AG10803 (cell line): ENCODE data around the gene ARL6IP4.
A peak's percentile ranks its signal among the peaks of the same experiment; 100 is the strongest.
"Not testable (repeated sequence)": the region's sequence is repeated elsewhere in the genome, so short reads cannot be mapped to it uniquely, and the experiment has no call there.

Source experiments
- DNase-seq: peaks from one replicate; pipeline ENCODE4 v3.0.0; 2010; ENCODE audit warnings: low read depth
- H3K4me3 ChIP-seq: 2 replicates; pipeline ENCODE4 v1.5.1; 2011; ENCODE audit warnings: mild to moderate bottlenecking, low read length, control low read depth
- TF ChIP-seq, protein P1 (sequence below): conservative IDR thresholded peaks from 2 replicates; pipeline ENCODE4 v1.5.1; 2011; ENCODE audit warnings: mild to moderate bottlenecking, low read length, control low read depth, inconsistent platforms

ARL6IP4 gene

DNA sequence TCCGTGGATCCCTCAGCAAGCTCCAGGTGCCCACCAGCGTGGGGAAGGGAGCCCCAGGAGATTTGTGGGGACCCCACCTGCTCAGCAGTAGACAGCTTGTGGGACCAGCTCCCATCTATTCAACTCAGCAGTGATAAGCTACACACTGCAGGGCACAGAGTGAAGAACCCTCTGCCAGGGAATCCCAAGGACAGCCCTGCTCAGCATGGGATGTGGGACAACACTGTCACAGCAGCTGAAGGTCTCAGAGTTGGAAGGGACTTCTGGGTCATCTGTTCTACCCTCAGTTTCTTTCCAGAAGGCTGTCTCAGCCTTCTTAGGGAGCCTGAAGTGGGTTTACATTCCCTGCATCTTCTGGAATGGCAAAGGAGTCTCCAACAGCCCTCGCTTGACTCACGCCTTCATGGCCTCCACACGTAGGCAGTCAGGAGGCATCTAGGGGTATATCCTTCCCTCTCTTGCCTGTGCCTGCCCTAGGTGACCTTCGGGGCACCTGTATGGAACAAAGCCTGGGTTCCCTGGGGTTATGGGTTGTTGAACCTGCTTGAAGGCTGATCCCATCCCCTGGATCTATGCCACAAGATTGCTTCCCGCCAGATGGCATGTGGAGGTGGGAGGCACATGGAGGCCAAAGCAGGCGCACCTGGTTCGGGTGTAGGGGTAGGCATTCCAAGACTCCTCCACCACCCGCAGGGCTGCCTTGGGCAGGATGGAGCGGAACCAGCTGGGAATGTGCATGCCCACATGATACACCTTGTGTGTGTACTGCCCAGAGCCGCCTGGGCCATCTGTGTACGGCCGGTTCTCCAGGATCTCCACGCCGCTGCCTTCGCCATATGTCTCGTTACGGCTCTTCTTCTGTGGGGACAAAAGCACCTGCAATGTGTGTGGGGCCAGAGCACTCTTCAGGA is 33.0 kb downstream of the ARL6IP4 start:
- TF ChIP-seq, protein P1, sequence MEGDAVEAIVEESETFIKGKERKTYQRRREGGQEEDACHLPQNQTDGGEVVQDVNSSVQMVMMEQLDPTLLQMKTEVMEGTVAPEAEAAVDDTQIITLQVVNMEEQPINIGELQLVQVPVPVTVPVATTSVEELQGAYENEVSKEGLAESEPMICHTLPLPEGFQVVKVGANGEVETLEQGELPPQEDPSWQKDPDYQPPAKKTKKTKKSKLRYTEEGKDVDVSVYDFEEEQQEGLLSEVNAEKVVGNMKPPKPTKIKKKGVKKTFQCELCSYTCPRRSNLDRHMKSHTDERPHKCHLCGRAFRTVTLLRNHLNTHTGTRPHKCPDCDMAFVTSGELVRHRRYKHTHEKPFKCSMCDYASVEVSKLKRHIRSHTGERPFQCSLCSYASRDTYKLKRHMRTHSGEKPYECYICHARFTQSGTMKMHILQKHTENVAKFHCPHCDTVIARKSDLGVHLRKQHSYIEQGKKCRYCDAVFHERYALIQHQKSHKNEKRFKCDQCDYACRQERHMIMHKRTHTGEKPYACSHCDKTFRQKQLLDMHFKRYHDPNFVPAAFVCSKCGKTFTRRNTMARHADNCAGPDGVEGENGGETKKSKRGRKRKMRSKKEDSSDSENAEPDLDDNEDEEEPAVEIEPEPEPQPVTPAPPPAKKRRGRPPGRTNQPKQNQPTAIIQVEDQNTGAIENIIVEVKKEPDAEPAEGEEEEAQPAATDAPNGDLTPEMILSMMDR: no peak
- no peak overlapping the region for H3K4me3 ChIP-seq

DNA sequence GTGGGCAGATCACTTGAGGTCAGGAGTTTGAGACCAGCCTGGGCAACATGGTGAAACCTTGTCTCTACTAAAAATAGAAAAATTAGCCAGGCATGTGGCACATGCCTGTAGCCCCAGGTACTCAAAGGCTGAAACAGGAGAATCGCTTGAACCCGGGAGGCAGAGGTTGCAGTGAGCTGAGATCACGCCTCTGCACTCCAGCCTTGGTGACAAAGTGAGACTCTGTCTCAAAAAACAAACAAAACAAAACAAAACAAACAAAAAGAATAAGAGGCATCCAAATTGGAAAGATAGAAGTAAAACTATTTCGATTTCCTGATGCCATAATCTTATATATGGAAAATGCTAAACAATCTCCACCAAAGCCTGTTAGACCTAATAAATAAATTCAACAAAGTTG is 34.0 kb downstream of the ARL6IP4 start:
- DNase-seq, H3K4me3 ChIP-seq: not testable (repeated sequence)

More for the DNA sequence above, 33.0 kb downstream of the ARL6IP4 start:
- no peak for DNase-seq

DNA sequence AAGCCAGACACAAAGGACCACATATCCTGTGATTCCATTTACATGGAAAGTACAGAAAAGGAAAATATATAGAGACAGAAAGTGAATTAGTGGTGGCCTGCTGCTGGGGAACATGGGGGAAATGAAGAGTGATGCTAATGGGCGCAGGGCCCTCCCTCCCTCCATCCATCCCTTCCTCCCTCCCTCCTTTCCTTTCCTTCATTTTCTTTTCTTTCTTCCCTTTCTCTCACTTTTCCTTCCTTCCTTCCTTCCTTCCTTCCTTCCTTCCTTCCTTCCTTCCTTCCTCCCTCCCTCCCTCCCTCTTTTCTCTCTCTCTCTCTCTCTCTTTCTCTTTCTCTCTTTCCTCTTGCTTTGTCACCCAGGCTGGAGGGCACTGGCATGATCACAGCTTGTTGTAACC is 37.3 kb downstream of the ARL6IP4 start:
- H3K4me3 ChIP-seq: no peak overlapping the region
- TF ChIP-seq, protein P1: no peak
- DNase-seq: no peak

DNA sequence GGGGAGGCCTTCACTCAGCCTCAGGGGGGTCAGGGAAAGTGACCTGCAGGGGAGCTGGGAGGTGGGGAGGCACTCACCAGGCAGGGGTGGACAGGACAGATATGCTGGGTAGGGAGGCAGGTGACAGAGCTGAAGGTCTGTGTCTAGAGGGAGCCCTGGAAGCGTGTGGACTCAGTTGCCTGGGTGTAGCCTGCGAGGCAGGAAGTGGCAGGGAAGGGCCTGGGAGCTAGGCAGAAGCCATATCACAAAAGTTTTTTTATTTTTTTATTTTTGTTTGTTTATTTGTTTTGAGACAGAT is 39.3 kb downstream of the ARL6IP4 start:
- no peak overlapping the region for H3K4me3 ChIP-seq
- TF ChIP-seq, protein P1: no peak
- no peak for DNase-seq

DNA sequence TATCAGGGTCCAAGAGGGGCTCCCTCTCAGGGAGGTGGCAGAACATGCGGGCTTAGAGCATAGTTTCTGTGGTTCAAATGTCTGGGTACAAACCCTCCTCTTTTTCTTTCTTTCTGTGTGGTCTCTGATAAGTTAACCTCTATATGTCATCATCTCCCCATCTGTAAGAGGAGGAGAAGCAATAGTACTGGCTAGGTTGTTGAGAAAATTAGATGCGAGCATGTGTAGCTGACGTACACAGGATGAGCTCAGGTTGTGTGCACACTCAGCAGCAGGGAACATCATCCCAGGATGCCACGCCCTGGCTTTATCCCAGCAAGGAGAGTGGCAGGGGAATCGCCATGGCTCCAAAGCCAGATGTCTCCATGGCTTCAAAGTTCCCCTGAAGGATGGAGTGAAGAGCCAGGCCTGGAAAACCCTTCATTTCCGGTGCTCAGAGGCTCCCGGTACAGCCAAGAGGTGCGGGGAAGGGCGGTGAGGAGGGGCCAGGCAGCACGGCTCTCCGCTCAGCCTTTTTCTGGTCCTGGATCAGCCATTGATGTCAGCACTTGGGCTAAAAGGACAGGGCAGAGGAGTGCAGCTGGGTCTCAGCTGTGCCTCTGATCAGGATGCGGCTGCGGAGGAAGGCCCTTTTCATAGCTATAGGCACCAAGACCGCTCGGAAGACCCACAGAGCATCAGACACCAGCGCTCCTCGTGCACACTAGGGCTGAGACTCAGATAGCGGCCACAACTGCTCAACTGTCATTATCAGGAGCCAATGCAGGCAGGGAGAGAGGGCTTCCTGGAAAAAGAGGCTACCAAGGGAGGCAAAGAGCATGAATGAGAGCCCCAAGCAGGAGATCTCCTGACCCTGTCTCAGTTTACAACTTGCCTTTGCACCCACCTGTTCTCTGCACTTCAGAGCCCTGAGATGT is 41.5 kb downstream of the ARL6IP4 start:
- no peak overlapping the region for H3K4me3 ChIP-seq
- DNase-seq: no peak

DNA sequence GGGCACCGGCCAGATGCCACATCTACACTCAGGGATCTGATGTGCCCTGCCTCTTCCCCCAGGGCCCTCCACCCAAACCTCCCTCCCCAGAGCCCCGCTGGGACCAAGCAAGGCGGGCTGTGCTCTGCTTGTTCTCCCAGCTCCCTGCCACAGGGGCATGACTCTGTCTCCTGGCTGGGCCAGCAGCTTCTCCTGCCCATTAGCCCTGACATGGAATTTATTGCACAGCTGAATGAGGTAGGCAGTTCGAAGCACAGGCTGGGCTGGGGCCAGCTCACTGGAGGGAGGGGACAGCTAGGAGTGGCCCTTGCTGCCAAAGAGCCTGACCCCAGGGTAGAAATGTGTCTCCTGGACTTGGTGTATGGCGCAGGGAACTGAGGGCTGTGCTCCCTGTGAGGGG is 42.4 kb downstream of the ARL6IP4 start:
- no peak overlapping the region for H3K4me3 ChIP-seq
- no peak for DNase-seq
- TF ChIP-seq, protein P1: no peak

More for the DNA sequence above, 41.5 kb downstream of the ARL6IP4 start:
- TF ChIP-seq, protein P1: no peak

DNA sequence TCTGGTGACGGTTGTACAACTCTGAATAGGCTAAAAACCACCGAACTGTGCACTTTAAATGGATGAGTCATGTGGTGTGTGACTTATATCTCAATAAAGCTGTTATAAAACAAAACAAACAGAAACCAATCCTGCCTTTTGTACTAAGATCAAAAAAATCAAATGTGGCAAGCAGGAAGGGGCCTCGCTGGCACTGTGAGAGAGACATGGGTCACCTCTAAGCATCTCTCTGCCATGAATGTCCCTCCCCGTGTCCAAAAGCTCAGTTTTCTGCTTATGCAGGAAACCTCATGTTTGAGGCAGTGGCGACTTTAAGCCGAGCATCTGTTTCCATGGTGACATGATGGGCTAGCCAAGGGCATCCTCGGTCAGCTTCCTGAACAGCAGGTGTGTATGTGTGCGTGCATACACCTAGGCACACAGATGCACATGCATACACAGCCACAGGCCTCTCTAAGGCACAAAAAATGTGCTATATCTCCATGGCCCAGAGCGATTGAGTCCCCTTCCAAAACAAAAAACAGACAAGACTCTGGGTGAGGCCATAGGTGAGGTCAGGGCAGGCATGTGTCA is 44.4 kb downstream of the ARL6IP4 start:
- DNase-seq: peak; percentile 5
- H3K4me3 ChIP-seq: no peak overlapping the region
- TF ChIP-seq, protein P1: no peak
